ENCODE measurements around the gene OSBPL2.

OSBPL2 gene

GRCh38 chr20:62255976-62256375 lies 17.7 kb downstream of the OSBPL2 start:
- no peak for DNase-seq (ENCODE audit: low spot score)
- no peak for TF ChIP-seq CTCF (conservative IDR thresholded peaks at IDR 0.05; ENCODE audit: low read depth)
- no peak overlapping the region for H3K27ac ChIP-seq
- ChIA-PET CTCF (no interaction called here), POLR2A (ENCODE audit: low non-redundant PET) (no interaction called here)

- CTCF ChIA-PET: interaction anchor here (0.6 kb wide), 1 partner anchor 13 kb away, joined by 3 read pairs; no protein-coding TSS in a partner anchor
- POLR2A ChIA-PET (ENCODE audit: low non-redundant PET): no interaction called here
- H3K27ac ChIP-seq: peak overlapping the region; percentile 8; the same call in 1 of the 2 replicates
- no peak for TF ChIP-seq CTCF (conservative IDR thresholded peaks at IDR 0.05; ENCODE audit: low read depth)
- DNase-seq (ENCODE audit: low spot score): peak; percentile 47
Observed at GRCh38 chr20:62258499-62259293, 20.4 kb downstream of the OSBPL2 start.

GRCh38 chr20:62259294-62259565 lies 20.9 kb downstream of the OSBPL2 start:
- H3K27ac ChIP-seq: peak overlapping the region; percentile 8; the same call in 1 of the 2 replicates
- TF ChIP-seq CTCF (conservative IDR thresholded peaks at IDR 0.05; ENCODE audit: low read depth): no peak
- CTCF ChIA-PET: no interaction called here
- DNase-seq (ENCODE audit: low spot score): no peak
- POLR2A ChIA-PET (ENCODE audit: low non-redundant PET): no interaction called here

GRCh38 chr20:62262064-62262463 lies 23.7 kb downstream of the OSBPL2 start:
- CTCF ChIA-PET: interaction anchor here (0.7 kb wide), 1 partner anchor 193 kb away, joined by 3 read pairs; no protein-coding TSS in a partner anchor
- POLR2A ChIA-PET (ENCODE audit: low non-redundant PET): no interaction called here
- no peak overlapping the region for H3K27ac ChIP-seq
- DNase-seq (ENCODE audit: low spot score): no peak
- TF ChIP-seq CTCF (conservative IDR thresholded peaks at IDR 0.05; ENCODE audit: low read depth): no peak

- ChIA-PET CTCF (interaction anchor here (0.7 kb wide), 1 partner anchor 941 kb away, joined by 3 read pairs; no protein-coding TSS in a partner anchor), POLR2A (ENCODE audit: low non-redundant PET) (no interaction called here)
- H3K27ac ChIP-seq: peak overlapping the region; percentile 15
- no peak for DNase-seq (ENCODE audit: low spot score)
- no peak for TF ChIP-seq CTCF (conservative IDR thresholded peaks at IDR 0.05; ENCODE audit: low read depth)
Observed at GRCh38 chr20:62263396-62263795, 25.1 kb downstream of the OSBPL2 start.

GRCh38 chr20:62265365-62265764 lies 27.0 kb downstream of the OSBPL2 start:
- ChIA-PET POLR2A (ENCODE audit: low non-redundant PET) (no interaction called here), CTCF (interaction anchor here (0.6 kb wide), 1 partner anchor 790 kb away, joined by 3 read pairs; no protein-coding TSS in a partner anchor)
- DNase-seq (ENCODE audit: low spot score): no peak
- no peak for TF ChIP-seq CTCF (conservative IDR thresholded peaks at IDR 0.05; ENCODE audit: low read depth)
- no peak overlapping the region for H3K27ac ChIP-seq
